Kidney (tissue), 22 donors: ENCODE data around the gene MYO10. TPM values are rescaled to one million over a fixed set of nuclear protein-coding genes. Genes with fewer than 3 reads are reported as not detected.
"Not testable (repeated sequence)": the region's sequence is repeated elsewhere in the genome, so short reads cannot be mapped to it uniquely, and the experiment has no call there.

ENCODE experiments used
- DNase-seq, 5 donors: peaks; one replicate each; pipeline ENCODE4 v3.0.0-alpha.2; 2013 to 2020
- FAIRE-seq: peaks from 2 replicates; lab custom pipeline; 2012; peaks lifted over from hg19 to GRCh38; lab: Jason Lieb, UNC
- H3K27ac ChIP-seq, 2 donors: one replicate each; pipeline ENCODE4 v1.7.0; 2013; ENCODE audit warnings: low read depth in 2 of 2, low read length in 2 of 2, inconsistent platforms in 1 of 2
- H3K27me3 ChIP-seq: one replicate; pipeline ENCODE4 v1.7.1; 2013; ENCODE audit warnings: low read length, inconsistent platforms; ENCODE audit not compliant: control insufficient read depth, insufficient read depth
- H3K36me3 ChIP-seq, 3 donors: one replicate each; pipeline versions ENCODE4 v1.7.0 to v1.7.1; 2013; ENCODE audit warnings: low read length in 3 of 3, control low read depth in 1 of 3, inconsistent platforms in 1 of 3; ENCODE audit not compliant: insufficient read depth in 3 of 3, control insufficient read depth in 2 of 3
- H3K4me1 ChIP-seq, 3 donors: one replicate each; pipeline versions ENCODE4 v1.7.0 to v1.7.1; 2013; ENCODE audit warnings: low read length in 3 of 3, inconsistent platforms in 1 of 3, low read depth in 1 of 3; ENCODE audit not compliant: control insufficient read depth in 2 of 3, insufficient read depth in 2 of 3
- H3K4me3 ChIP-seq, 3 donors: one replicate each; pipeline versions ENCODE4 v1.7.0 to v1.8.1; 2013; ENCODE audit warnings: low read length in 3 of 3, control low read depth in 1 of 3, inconsistent platforms in 1 of 3
- H3K9ac ChIP-seq, 3 donors: one replicate each; pipeline versions ENCODE4 v1.7.0 to v1.7.1; 2013; ENCODE audit warnings: low read length in 3 of 3, control low read depth in 1 of 3, inconsistent platforms in 1 of 3
- H3K9me3 ChIP-seq, 3 donors: one replicate each; pipeline versions ENCODE4 v1.7.0 to v1.7.1; 2013; ENCODE audit warnings: low read length in 3 of 3, control low read depth in 1 of 3, inconsistent platforms in 1 of 3; ENCODE audit not compliant: control insufficient read depth in 2 of 3, insufficient read depth in 1 of 3
- intact Hi-C: fragments of 100-400 bp; cut with DNase I; formaldehyde crosslinking; loops from one replicate; pipeline ENCODE4 v1.11.1; 2022
- long read RNA-seq, 10 donors: library from polyadenylated mRNA in 1 of 10; unstranded in 1 of 10; transcript quantifications; one replicate each; pipeline ENCODE4 v2.0.0 and lab custom pipeline, GENCODE V29; 2021 to 2026
- polyA plus RNA-seq: library from polyadenylated mRNA; stranded (reverse); fragments of 350-450 nt; fragmentation: Illumina TruSeq; extraction: RNeasy Lipid Tissue Mini Kit (QIAGEN cat#74804); gene quantifications from one replicate; pipeline ENCODE4 v1.2.3, GENCODE V29; 2014; ENCODE audit warnings: low read depth, low replicate concordance; ENCODE audit not compliant: insufficient read depth
- total RNA-seq: library from RNA; stranded (reverse); fragmentation: NEBNext Ultra II Directional; extraction: Animal tissue kit (Norgen Biotek cat#: 25700); gene quantifications from one replicate; pipeline ENCODE4 v1.2.1, GENCODE V29; 2021
- TF ChIP-seq, protein P1 (sequence below): IDR thresholded peaks from 3 replicates; pipeline ENCODE4 v1.5.1; 2012; ENCODE audit warnings: mild to moderate bottlenecking, moderate library complexity, borderline replicate concordance; ENCODE audit not compliant: insufficient read depth; ENCODE audit errors: extremely low read depth
- donor health status: control.
- donor health status: control.
- donor health status: control.
- donor health status: control.
- donor health status: control.
- donor health status: DM: yes; HTN: yes; CAD: no.
- donor health status: Normal renal cell carcinoma (clear cell type).

The MYO10 gene
- total RNA-seq (52.4 TPM), polyA plus RNA-seq (7.6 TPM)
- long read RNA-seq, donor 1, partial matches to known transcripts = 0 of 1 reads
- long read RNA-seq, donor 1, other reads (novel, unspliced or antisense) = 0 of 1 reads
- long read RNA-seq, donor 2, partial matches to known transcripts = 18 of 18 reads
- long read RNA-seq, donor 2, other reads (novel, unspliced or antisense) = 0 of 18 reads
- long read RNA-seq, donor 3, partial matches to known transcripts = 46 of 46 reads
- long read RNA-seq, donor 3, other reads (novel, unspliced or antisense) = 0 of 46 reads
- long read RNA-seq, donor 4, partial matches to known transcripts = 27 of 27 reads
- long read RNA-seq, donor 4, other reads (novel, unspliced or antisense) = 0 of 27 reads
- long read RNA-seq, donor 5 = 0 reads
- long read RNA-seq, donor 6, partial matches to known transcripts = 5 of 5 reads
- long read RNA-seq, donor 6, other reads (novel, unspliced or antisense) = 0 of 5 reads
- long read RNA-seq, donor 7, partial matches to known transcripts = 37 of 43 reads
- long read RNA-seq, donor 7, other reads (novel, unspliced or antisense) = 6 of 43 reads
- long read RNA-seq, donor 8 = 0 reads
- long read RNA-seq, donor 9 = 0 reads
- long read RNA-seq, donor 10, partial matches to known transcripts = 12 of 12 reads
- long read RNA-seq, donor 10, other reads (novel, unspliced or antisense) = 0 of 12 reads

DNA sequence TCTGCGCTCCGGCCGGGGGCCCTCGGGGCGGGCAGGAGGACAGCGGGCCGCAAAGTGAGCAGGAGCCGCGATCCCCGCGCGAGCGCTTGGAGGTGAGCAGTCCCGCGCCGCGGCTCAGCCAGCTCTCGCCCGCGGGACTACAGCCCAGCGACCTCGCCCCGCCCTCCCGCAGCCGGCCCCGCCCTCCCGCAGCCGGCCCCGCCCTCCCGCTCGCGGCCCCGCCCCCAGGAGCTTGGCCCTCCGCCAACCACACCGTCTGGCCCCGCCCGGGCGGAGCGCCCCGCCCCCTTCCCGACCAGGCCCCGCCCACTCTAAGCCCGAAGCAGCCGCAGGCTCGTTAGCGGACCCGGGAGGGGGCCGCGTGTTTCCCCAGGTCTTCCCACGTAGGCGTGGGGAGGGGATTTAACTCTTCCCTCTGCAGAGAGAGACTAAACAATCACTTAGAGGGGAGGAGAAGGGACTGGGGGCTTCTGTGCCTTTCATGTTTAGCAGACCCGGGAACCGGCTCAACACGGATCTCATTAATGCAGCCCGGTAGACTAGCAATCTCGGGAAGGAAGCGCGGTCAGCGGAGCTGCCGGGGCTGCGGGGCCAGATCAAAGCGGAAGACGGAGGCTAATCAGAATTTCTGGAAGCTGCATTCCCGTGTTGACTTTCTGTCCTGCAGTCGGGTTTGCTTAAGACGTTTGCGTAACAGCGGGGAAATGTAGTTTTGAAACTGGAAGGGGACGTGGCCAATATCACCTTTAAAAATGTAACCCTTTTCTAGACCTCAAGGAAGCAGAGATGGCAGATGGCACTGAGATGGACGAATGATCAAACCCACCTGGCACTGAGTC, at the start of gene MYO10:
Gene MYO10 (minus strand): TSS at position 139 of the 839 bp plus-strand sequence. CDS start 480 bp downstream, outside the sequence.
- Histone ChIP-seq H3K4me1 (peaks cover 5 to 9% (median 6%) of the 10 kb centered on the region in 3 donors), H3K4me3 (peak within 1 kb of the TSS; percentile 78 to 79 (median 79)), H3K27me3 (peaks cover 8% of the 10 kb centered on the region), H3K27ac (peak within 1 kb of the TSS; percentile 86 to 94), H3K9me3 (no peaks in the 10 kb centered on the region), H3K36me3 (no peaks in the 10 kb centered on the region), H3K9ac (peak within 1 kb of the TSS; percentile 58 to 75 (median 58))
- DNase-seq (peak; percentile 88 to 96 (median 91)), FAIRE-seq (no peak)
- TF ChIP-seq, protein P1, sequence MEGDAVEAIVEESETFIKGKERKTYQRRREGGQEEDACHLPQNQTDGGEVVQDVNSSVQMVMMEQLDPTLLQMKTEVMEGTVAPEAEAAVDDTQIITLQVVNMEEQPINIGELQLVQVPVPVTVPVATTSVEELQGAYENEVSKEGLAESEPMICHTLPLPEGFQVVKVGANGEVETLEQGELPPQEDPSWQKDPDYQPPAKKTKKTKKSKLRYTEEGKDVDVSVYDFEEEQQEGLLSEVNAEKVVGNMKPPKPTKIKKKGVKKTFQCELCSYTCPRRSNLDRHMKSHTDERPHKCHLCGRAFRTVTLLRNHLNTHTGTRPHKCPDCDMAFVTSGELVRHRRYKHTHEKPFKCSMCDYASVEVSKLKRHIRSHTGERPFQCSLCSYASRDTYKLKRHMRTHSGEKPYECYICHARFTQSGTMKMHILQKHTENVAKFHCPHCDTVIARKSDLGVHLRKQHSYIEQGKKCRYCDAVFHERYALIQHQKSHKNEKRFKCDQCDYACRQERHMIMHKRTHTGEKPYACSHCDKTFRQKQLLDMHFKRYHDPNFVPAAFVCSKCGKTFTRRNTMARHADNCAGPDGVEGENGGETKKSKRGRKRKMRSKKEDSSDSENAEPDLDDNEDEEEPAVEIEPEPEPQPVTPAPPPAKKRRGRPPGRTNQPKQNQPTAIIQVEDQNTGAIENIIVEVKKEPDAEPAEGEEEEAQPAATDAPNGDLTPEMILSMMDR = no peak
- intact Hi-C loops = no loop called here

DNA sequence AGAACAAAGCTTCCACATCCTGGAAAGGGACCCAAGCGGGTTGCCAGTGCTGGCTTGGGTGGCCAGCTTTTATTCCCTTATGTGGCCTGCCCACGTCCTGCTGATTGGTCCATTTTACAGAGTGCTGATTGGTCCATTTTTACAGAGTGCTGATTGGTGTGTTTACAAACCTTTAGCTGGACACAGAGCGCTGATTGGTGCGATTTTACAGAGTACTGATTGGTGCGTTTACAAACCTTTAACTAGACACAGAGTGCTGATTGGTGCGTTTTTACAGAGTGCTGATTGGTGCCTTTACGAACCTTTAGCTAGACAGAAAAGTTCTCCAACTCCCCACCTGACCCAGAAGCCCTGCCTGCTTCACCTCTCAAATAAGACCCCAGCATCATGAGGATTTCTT, 49.2 kb upstream of the MYO10 start:
- H3K4me1 ChIP-seq, H3K36me3 ChIP-seq, FAIRE-seq, H3K4me3 ChIP-seq, intact Hi-C loops, DNase-seq, H3K9me3 ChIP-seq, H3K27ac ChIP-seq, H3K27me3 ChIP-seq, H3K9ac ChIP-seq: not testable (repeated sequence)

DNA sequence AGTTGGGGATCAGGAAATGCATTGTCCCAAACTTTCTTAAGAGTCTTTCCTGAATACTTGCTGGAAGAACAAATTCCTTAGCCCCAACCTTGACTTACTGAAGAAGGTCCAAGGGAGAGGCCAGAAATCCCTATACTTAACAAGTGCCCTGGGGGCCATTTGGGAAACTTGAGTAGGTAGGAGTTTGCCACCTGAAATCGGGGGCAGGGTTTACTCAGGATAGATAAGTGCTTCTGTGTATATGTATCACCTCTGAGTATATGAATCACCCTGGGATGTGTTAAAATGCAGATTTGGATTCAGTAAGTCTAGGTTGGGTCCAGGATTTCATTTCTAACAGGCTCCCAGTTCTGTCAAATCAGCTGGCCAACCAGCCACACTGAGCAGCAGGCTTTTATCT, 47.9 kb upstream of the MYO10 start:
- Histone ChIP-seq H3K4me1 (peaks cover 0 to 2% (median 2%) of the 10 kb centered on the region in 3 donors), H3K27ac (no peak overlapping the region)

More for the DNA sequence above, 47.9 kb upstream of the MYO10 start:
- no peak for DNase-seq
- Histone ChIP-seq H3K36me3 (no peaks in the 10 kb centered on the region), H3K4me3 (no peak overlapping the region), H3K27me3 (no peaks in the 10 kb centered on the region), H3K9me3 (no peaks in the 10 kb centered on the region), H3K9ac (no peak overlapping the region)
- TF ChIP-seq, protein P1 = no peak
- intact Hi-C loops = no loop called here
- no peak for FAIRE-seq
